ENCODE measurements around the gene NXPH2. TPM values are rescaled to one million over a fixed set of nuclear protein-coding genes. Genes with fewer than 3 reads are reported as not detected.

NXPH2 gene
- total and polyA plus RNA-seq, 2 of the 13 experiments (the other 11 are each of a cell fraction or from before 2014, with no cell fraction given): not detected

DNA sequence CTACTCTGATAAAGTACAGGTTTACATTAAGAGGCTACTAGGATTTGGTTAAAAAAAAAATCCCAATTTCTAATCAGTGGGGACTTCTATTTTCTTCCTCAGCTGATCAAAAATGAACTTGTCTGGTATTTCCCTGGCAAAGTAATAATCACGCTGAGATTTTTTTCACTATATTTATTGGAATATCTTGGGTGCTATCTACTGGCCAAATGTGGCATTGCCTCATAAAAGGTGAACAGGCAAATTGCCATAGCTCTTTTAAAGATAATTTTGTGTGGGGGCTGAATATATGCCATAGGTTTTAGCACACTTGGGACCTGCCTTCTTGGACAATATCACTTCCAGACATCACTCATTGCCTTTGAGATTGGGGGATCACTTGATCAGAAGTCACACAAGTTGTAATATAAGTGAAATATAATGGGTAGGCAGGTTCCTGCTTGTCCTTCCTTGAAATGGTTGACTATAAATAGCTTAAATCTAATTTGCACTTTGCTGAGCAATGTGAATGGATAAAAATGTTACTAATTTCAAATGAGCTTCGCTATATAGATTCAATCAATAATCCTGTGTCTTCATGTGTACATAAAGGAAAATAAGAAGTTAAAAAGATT lies 7.0 kb upstream of the NXPH2 start (continued):
- TF ChIP-seq ZNF800 (CRISPR knock-in tag; IDR thresholded peaks at IDR 0.05) (no peak), ZSCAN25 (CRISPR knock-in tag; IDR thresholded peaks at IDR 0.05) (no peak), ZNF558 (CRISPR knock-in tag; IDR thresholded peaks at IDR 0.05; ENCODE audit: borderline replicate concordance) (no peak), SKI (IDR thresholded peaks at IDR 0.05; ENCODE audit: partially characterized antibody) (no peak), ZNF17 (CRISPR knock-in tag; IDR thresholded peaks at IDR 0.05) (no peak), MIER2 (CRISPR knock-in tag; IDR thresholded peaks at IDR 0.05) (no peak), PTBP1 (IDR thresholded peaks at IDR 0.05; ENCODE audit: low read depth, low read length, poor library complexity, severe bottlenecking) (no peak), ISX (CRISPR knock-in tag; conservative IDR thresholded peaks at IDR 0.05) (no peak), FOXO1 (CRISPR knock-in tag; IDR thresholded peaks at IDR 0.05) (no peak), RNF2 (conservative IDR thresholded peaks at IDR 0.05; ENCODE audit: low read depth) (no peak), ZNF205 (CRISPR knock-in tag; IDR thresholded peaks at IDR 0.05) (no peak), ZBTB2 (CRISPR knock-in tag; IDR thresholded peaks at IDR 0.05; ENCODE audit: low read depth) (no peak), ZBTB10 (CRISPR knock-in tag; IDR thresholded peaks at IDR 0.05; ENCODE audit: borderline replicate concordance) (no peak), ARNT (IDR thresholded peaks at IDR 0.05) (no peak), SAP130 (CRISPR knock-in tag; IDR thresholded peaks at IDR 0.05; ENCODE audit: low read depth) (no peak)
- TF ChIP-seq, protein P1, sequence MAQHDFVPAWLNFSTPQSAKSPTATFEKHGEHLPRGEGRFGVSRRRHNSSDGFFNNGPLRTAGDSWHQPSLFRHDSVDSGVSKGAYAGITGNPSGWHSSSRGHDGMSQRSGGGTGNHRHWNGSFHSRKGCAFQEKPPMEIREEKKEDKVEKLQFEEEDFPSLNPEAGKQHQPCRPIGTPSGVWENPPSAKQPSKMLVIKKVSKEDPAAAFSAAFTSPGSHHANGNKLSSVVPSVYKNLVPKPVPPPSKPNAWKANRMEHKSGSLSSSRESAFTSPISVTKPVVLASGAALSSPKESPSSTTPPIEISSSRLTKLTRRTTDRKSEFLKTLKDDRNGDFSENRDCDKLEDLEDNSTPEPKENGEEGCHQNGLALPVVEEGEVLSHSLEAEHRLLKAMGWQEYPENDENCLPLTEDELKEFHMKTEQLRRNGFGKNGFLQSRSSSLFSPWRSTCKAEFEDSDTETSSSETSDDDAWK (CRISPR knock-in tag; IDR thresholded peaks at IDR 0.05): no peak
- TF ChIP-seq, protein P2, sequence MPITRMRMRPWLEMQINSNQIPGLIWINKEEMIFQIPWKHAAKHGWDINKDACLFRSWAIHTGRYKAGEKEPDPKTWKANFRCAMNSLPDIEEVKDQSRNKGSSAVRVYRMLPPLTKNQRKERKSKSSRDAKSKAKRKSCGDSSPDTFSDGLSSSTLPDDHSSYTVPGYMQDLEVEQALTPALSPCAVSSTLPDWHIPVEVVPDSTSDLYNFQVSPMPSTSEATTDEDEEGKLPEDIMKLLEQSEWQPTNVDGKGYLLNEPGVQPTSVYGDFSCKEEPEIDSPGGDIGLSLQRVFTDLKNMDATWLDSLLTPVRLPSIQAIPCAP (CRISPR knock-in tag; IDR thresholded peaks at IDR 0.05; ENCODE audit: low read depth): no peak
- TF ChIP-seq, protein P3, sequence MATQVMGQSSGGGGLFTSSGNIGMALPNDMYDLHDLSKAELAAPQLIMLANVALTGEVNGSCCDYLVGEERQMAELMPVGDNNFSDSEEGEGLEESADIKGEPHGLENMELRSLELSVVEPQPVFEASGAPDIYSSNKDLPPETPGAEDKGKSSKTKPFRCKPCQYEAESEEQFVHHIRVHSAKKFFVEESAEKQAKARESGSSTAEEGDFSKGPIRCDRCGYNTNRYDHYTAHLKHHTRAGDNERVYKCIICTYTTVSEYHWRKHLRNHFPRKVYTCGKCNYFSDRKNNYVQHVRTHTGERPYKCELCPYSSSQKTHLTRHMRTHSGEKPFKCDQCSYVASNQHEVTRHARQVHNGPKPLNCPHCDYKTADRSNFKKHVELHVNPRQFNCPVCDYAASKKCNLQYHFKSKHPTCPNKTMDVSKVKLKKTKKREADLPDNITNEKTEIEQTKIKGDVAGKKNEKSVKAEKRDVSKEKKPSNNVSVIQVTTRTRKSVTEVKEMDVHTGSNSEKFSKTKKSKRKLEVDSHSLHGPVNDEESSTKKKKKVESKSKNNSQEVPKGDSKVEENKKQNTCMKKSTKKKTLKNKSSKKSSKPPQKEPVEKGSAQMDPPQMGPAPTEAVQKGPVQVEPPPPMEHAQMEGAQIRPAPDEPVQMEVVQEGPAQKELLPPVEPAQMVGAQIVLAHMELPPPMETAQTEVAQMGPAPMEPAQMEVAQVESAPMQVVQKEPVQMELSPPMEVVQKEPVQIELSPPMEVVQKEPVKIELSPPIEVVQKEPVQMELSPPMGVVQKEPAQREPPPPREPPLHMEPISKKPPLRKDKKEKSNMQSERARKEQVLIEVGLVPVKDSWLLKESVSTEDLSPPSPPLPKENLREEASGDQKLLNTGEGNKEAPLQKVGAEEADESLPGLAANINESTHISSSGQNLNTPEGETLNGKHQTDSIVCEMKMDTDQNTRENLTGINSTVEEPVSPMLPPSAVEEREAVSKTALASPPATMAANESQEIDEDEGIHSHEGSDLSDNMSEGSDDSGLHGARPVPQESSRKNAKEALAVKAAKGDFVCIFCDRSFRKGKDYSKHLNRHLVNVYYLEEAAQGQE (IDR thresholded peaks at IDR 0.05; ENCODE audit: borderline replicate concordance in 1 of 2, low read depth in 1 of 2, low read length in 2 of 2): no peak

Data from HepG2 (cell line).